Thoracic aorta (tissue), 2 donors: Measurements from ENCODE around the gene GET4. TPM values are rescaled to one million over a fixed set of nuclear protein-coding genes. Genes with fewer than 3 reads are reported as not detected.

ENCODE experiments used
- ATAC-seq: fragments of 150-250 bp; one replicate; pipeline ENCODE4 v1.8.0; 2017; ENCODE audit warnings: low read depth; ENCODE audit not compliant: insufficient number of reproducible peaks, low FRiP score
- DNase-seq: peaks from one replicate; pipeline ENCODE4 v3.0.0-alpha.2; 2020; ENCODE audit warnings: low spot score
- H3K27ac ChIP-seq, 2 donors: fragments of 200-600 bp; sonication (generic); 1 replicate in 1 of 2; 2 replicates in 1 of 2; pipeline ENCODE4 v1.5.1; 2016; ENCODE audit warnings: mild to moderate bottlenecking in 2 of 2, moderate library complexity in 2 of 2
- H3K27me3 ChIP-seq: fragments of 200-600 bp; sonication (generic); replicated peaks from 2 replicates; pipeline ENCODE4 v1.6.0; 2016; ENCODE audit warnings: mild to moderate bottlenecking; ENCODE audit not compliant: insufficient read depth
- H3K36me3 ChIP-seq: fragments of 200-600 bp; sonication (generic); one replicate; pipeline ENCODE4 v1.5.1; 2016
- H3K4me1 ChIP-seq, 2 donors: fragments of 200-600 bp; sonication (generic); 1 replicate in 1 of 2; 2 replicates in 1 of 2; pipeline versions ENCODE4 v1.5.1 to v1.6.0; 2016; ENCODE audit warnings: low read depth in 2 of 2, mild to moderate bottlenecking in 1 of 2; ENCODE audit not compliant: control insufficient read depth in 1 of 2
- H3K4me3 ChIP-seq: fragments of 200-600 bp; sonication (generic); 2 replicates; pipeline ENCODE4 v1.5.1; 2016; ENCODE audit warnings: mild to moderate bottlenecking
- H3K9me3 ChIP-seq: fragments of 200-600 bp; sonication (generic); 2 replicates; pipeline ENCODE4 v1.5.1; 2016
- CTCF ChIP-seq: fragments of 200-600 bp; sonication (generic); IDR thresholded peaks from one replicate; pipeline ENCODE4 v1.5.1; 2019; ENCODE audit warnings: antibody characterized with exemption
- total RNA-seq, 2 donors: library from RNA; depleted of rRNA; stranded (reverse); fragments of >200 nt; gene quantifications; one replicate each; pipeline versions ENCODE4 v1.1.0 to v1.2.3, GENCODE V29; 2016

The GET4 gene
- total RNA-seq, 2 donors from 2014 or later: 26.9 to 28.4 TPM

DNA sequence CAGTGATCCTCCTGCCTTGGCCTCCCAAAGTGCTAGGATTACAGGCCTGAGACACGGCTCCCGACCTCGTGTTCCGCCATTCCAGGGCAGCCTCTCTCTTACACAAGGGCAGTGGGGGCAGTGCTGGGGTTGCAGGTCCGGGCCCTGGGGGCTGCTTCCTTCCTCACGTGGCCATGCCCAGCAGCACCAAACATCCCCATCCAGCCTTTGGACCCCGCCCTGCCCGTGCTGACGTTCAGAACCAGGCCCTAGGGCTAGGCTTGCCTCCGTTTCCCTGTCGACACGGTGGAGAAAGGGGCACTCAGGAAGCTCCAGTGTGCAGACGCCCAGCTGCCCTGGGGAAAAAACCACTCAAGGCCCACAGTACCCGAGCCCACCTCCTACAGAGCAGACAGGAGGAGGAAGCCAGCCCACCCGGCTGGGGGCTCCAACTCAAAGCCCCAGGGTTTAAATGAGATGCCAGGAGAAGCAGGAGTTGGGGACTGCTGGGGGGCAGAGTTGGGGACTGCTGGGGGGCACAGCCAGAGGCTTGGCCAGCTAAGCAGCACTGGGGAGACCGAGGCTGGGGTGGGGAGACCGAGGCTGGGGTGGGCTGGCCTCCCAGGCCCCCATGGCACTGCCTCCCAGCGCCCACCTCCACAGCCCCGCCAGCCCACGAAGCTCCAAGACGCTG, 42.2 kb downstream of the GET4 start:
- Histone ChIP-seq H3K4me1 (peaks cover 0 to 7% of the 10 kb centered on the region in 2 donors), H3K4me3 (no peak overlapping the region), H3K9me3 (no peaks in the 10 kb centered on the region), H3K36me3 (no peaks in the 10 kb centered on the region), H3K27ac (no peak overlapping the region), H3K27me3 (no peaks in the 10 kb centered on the region)
- no peak for DNase-seq
- no peak for ATAC-seq
- no peak for TF ChIP-seq CTCF

DNA sequence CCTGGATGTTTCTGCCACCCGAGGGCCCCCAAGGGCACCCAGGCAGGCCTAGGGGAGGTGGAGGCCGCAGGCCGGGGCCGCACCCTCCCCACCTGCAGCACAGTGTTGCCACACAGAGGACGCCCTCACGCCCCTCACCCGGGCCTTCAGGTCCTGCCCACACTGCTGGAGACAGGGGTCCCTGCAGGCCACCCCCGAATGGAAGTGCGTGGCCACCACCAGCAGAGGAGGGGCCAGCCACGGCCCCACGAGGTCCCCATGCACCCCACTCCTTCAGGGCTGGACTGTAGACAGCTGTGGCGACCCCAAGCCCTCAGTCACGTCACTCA, 42.7 kb downstream of the GET4 start:
- Histone ChIP-seq H3K4me1 (peaks cover 0 to 7% of the 10 kb centered on the region in 2 donors), H3K27ac (no peak overlapping the region), H3K9me3 (no peaks in the 10 kb centered on the region), H3K4me3 (no peak overlapping the region), H3K27me3 (no peaks in the 10 kb centered on the region), H3K36me3 (no peaks in the 10 kb centered on the region)
- no peak for DNase-seq
- TF ChIP-seq CTCF: no peak
- no peak for ATAC-seq

DNA sequence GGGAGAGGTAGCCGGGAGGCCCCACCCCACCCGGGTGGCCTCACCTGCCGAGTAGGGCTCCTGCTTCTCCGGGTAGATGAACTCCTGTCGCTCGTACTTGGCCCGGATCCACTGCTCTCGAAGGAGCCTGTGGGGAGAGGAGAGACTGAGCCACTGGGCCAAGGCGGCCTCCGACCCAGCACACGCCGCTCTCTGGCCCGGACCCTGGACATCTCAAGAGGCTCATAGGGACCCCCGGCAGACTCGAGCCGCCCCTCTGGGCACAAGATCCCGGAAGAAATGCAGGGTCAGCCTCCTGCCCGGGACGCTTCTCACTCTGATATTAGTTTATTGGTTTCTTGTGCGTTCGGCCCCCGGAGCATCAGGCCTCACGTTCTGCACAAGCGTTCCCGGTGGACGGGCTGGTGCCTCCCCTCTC, 43.6 kb downstream of the GET4 start:
- DNase-seq (no peak), ATAC-seq (no peak)
- no peak overlapping the region for H3K27ac ChIP-seq
- peaks cover 2 to 13% of the 10 kb centered on the region in 2 donors for H3K4me1 ChIP-seq
- H3K9me3 ChIP-seq: no peaks in the 10 kb centered on the region
- H3K27me3 ChIP-seq: no peaks in the 10 kb centered on the region
- H3K36me3 ChIP-seq: no peaks in the 10 kb centered on the region
- TF ChIP-seq CTCF: no peak
- H3K4me3 ChIP-seq: no peak overlapping the region

DNA sequence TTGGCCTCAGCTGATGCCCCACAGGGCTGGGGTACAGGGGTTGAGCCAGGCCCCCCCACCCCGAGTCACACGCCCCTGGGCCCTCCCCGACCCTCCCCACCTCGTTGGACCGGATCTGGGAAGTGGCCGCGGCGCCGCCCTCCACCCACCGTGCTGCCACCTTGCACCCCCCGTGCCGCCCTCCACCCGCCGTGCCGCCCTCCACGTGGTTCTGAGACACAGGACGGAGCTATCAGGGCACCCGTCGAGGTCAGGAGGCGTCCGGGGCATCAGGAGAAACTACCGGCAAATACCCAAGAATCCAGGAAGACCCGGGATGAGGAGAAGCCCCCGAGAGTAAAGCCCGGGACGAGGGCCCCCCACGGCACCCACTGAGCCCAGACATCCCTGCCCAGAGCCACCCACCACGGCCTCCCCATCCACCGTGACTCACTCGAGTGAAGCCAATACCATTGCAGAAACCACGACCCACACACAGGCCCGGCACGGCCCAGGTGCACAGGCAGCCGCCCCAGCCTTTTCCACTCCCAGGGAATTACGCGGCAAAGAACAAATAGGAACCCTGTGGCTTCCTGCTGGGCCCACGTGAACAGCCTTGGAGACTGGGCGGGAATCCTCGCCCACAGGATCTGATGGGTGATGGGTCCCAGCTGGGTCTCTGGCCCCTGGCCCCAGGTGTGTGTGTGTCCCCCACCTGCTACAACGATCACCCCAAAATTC, 44.2 kb downstream of the GET4 start:
- Histone ChIP-seq H3K36me3 (no peaks in the 10 kb centered on the region), H3K27ac (no peak overlapping the region), H3K4me3 (no peak overlapping the region), H3K4me1 (peaks cover 3 to 14% of the 10 kb centered on the region in 2 donors), H3K27me3 (no peaks in the 10 kb centered on the region), H3K9me3 (no peaks in the 10 kb centered on the region)
- DNase-seq (no peak), ATAC-seq (no peak)
- no peak for TF ChIP-seq CTCF

GRCh38 chr7:921071-921461, 44.7 kb downstream of the GET4 start:
- no peak for TF ChIP-seq CTCF
- Histone ChIP-seq H3K27me3 (no peaks in the 10 kb centered on the region), H3K27ac (no peak overlapping the region), H3K9me3 (no peaks in the 10 kb centered on the region), H3K4me1 (peaks cover 3 to 14% of the 10 kb centered on the region in 2 donors), H3K36me3 (no peaks in the 10 kb centered on the region), H3K4me3 (no peak overlapping the region)
- DNase-seq (no peak), ATAC-seq (no peak)
